ENCODE measurements around the gene SNRNP35. TPM values are rescaled to one million over a fixed set of nuclear protein-coding genes. Genes with fewer than 3 reads are reported as not detected.
"Not testable (repeated sequence)": the region's sequence is repeated elsewhere in the genome, so short reads cannot be mapped to it uniquely, and the experiment has no call there.

Gene SNRNP35
- total RNA-seq, 1 donor from 2014 or later: 5.9 TPM

GRCh38 chr12:123475246-123475703, 17.3 kb downstream of the SNRNP35 start:
- Histone ChIP-seq H3K27me3 (no peaks in the 10 kb centered on the region), H3K36me3 (peaks cover 24 to 26% of the 10 kb centered on the region in 2 donors), H3K4me1 (peaks cover 15 to 39% of the 10 kb centered on the region in 2 donors), H3K4me3 (no peak overlapping the region), H3K27ac (peak overlapping the region; percentile 76 to 81), H3K9me3 (no peaks in the 10 kb centered on the region)
- no peak for DNase-seq (ENCODE audit: low spot score in 2 of 2)
- no peak for TF ChIP-seq CTCF (IDR thresholded peaks at IDR 0.05)
- intact Hi-C loops (cut with DNase I): loop anchor here (5.0 kb wide), 1 partner anchor 38 kb away; the partner anchor contains the start of gene RILPL2

GRCh38 chr12:123478069-123478468, 20.1 kb downstream of the SNRNP35 start:
- H3K27me3 ChIP-seq: no peaks in the 10 kb centered on the region
- H3K36me3 ChIP-seq: peaks cover 1 to 3% of the 10 kb centered on the region in 2 donors
- intact Hi-C loops (cut with DNase I): loop anchor here (1.0 to 5.0 kb wide), 3 partner anchors 20 to 41 kb away; partner anchors contain the start of genes RILPL2 and SNRNP35
- DNase-seq (ENCODE audit: low spot score in 2 of 2): peak in 1 of 2 donors; percentile 66
- H3K27ac ChIP-seq: peak overlapping the region; percentile 93 to 97
- no peaks in the 10 kb centered on the region for H3K9me3 ChIP-seq
- peaks cover 22 to 52% of the 10 kb centered on the region in 2 donors for H3K4me1 ChIP-seq
- TF ChIP-seq CTCF (IDR thresholded peaks at IDR 0.05): no peak
- peak overlapping the region in 1 of 2 donors; percentile 46 for H3K4me3 ChIP-seq

GRCh38 chr12:123478762-123479161, 20.8 kb downstream of the SNRNP35 start:
- Histone ChIP-seq H3K36me3 (peaks cover 0 to 4% of the 10 kb centered on the region in 2 donors), H3K9me3 (no peaks in the 10 kb centered on the region), H3K27me3 (no peaks in the 10 kb centered on the region), H3K4me3 (peak overlapping the region; percentile 6 to 46), H3K4me1 (peaks cover 24 to 55% of the 10 kb centered on the region in 2 donors), H3K27ac (peak overlapping the region; percentile 93 to 97)
- intact Hi-C loops (cut with DNase I): loop anchor here (1.0 to 5.0 kb wide), 3 partner anchors 20 to 41 kb away; partner anchors contain the start of genes RILPL2 and SNRNP35
- no peak for TF ChIP-seq CTCF (IDR thresholded peaks at IDR 0.05)
- peak; percentile 72 to 92 for DNase-seq (ENCODE audit: low spot score in 2 of 2)

- peak overlapping the region; percentile 93 to 97 for H3K27ac ChIP-seq
- H3K27me3 ChIP-seq: no peaks in the 10 kb centered on the region
- H3K9me3 ChIP-seq: no peaks in the 10 kb centered on the region
- intact Hi-C loops (cut with DNase I): loop anchor here (5.0 kb wide), 2 partner anchors 42 to 112 kb away; partner anchors contain the start of gene RILPL2
- H3K4me3 ChIP-seq: peak overlapping the region; percentile 6 to 46
- peak in 1 of 2 donors; percentile 69 for DNase-seq (ENCODE audit: low spot score in 2 of 2)
- no peak for TF ChIP-seq CTCF (IDR thresholded peaks at IDR 0.05)
- peaks cover 24 to 54% of the 10 kb centered on the region in 2 donors for H3K4me1 ChIP-seq
- H3K36me3 ChIP-seq: peaks cover under 1 to 4% of the 10 kb centered on the region in 2 donors
These were observed 21.7 kb downstream of the SNRNP35 start for GRCh38 chr12:123479442-123480180.

- not testable (repeated sequence) for H3K4me3 ChIP-seq; DNase-seq (ENCODE audit: low spot score in 2 of 2); H3K9me3 ChIP-seq; H3K27me3 ChIP-seq
- Histone ChIP-seq H3K27ac (peak overlapping the region; percentile 93 to 97), H3K4me1 (peaks cover 24 to 46% of the 10 kb centered on the region in 2 donors), H3K36me3 (peaks cover 7 to 12% of the 10 kb centered on the region in 2 donors)
- intact Hi-C loops (cut with DNase I): loop anchor here (5.0 kb wide), 1 partner anchor 114 kb away; no protein-coding TSS in a partner anchor
These were observed 23.3 kb downstream of the SNRNP35 start for GRCh38 chr12:123481251-123481650.

- DNase-seq (ENCODE audit: low spot score in 2 of 2): no peak
- H3K4me1 ChIP-seq: peaks cover 24 to 40% of the 10 kb centered on the region in 2 donors
- TF ChIP-seq CTCF (IDR thresholded peaks at IDR 0.05): no peak
- no peak overlapping the region for H3K4me3 ChIP-seq
- no peaks in the 10 kb centered on the region for H3K9me3 ChIP-seq
- H3K27me3 ChIP-seq: no peaks in the 10 kb centered on the region
- peak overlapping the region; percentile 93 to 97 for H3K27ac ChIP-seq
- intact Hi-C loops (cut with DNase I): loop anchor here (5.0 kb wide), 1 partner anchor 116 kb away; no protein-coding TSS in a partner anchor
- peaks cover 7 to 12% of the 10 kb centered on the region in 2 donors for H3K36me3 ChIP-seq
These were observed 24.9 kb downstream of the SNRNP35 start for GRCh38 chr12:123482876-123483275.
